Keratinocyte (primary cell): Measurements from ENCODE around the gene TMTC2. TPM values are rescaled to one million over a fixed set of nuclear protein-coding genes. Genes with fewer than 3 reads are reported as not detected.

Experiments
- DNase-seq: peaks from one replicate; pipeline ENCODE4 v3.0.0-alpha.2; 2011; ENCODE audit warnings: low read depth, missing footprints, low spot score
- FAIRE-seq: peaks from 2 replicates; lab custom pipeline; 2011; peaks lifted over from hg19 to GRCh38; lab: Jason Lieb, UNC
- H2AFZ ChIP-seq: 2 replicates; pipeline ENCODE4 v1.6.0; 2012; ENCODE audit warnings: low read length, control low read depth, inconsistent platforms; ENCODE audit not compliant: control insufficient read depth
- H3K27ac ChIP-seq: 2 replicates; pipeline ENCODE4 v1.5.1; 2011; ENCODE audit warnings: low read length; ENCODE audit not compliant: control insufficient read depth, insufficient read depth
- H3K27me3 ChIP-seq: 3 replicates; pipeline ENCODE4 v1.6.0; 2011; ENCODE audit warnings: low read length; ENCODE audit not compliant: control insufficient read depth, insufficient read depth; ENCODE audit errors: extremely low read depth
- H3K36me3 ChIP-seq, 2 experiments: 2 replicates in 1 of 2; 3 replicates in 1 of 2; pipeline ENCODE4 v1.5.1; 2011; ENCODE audit warnings: low read length in 2 of 2, mild to moderate bottlenecking in 1 of 2; ENCODE audit not compliant: control insufficient read depth in 2 of 2, insufficient read depth in 2 of 2; ENCODE audit errors: extremely low read depth in 1 of 2
- H3K4me1 ChIP-seq: 3 replicates; pipeline ENCODE4 v1.5.1; 2011; ENCODE audit warnings: low read length; ENCODE audit not compliant: control insufficient read depth, insufficient read depth; ENCODE audit errors: extremely low read depth
- H3K4me2 ChIP-seq: 3 replicates; pipeline ENCODE4 v1.6.0; 2011; ENCODE audit warnings: low read depth, low read length; ENCODE audit not compliant: control insufficient read depth, insufficient read depth; ENCODE audit errors: extremely low read depth
- H3K4me3 ChIP-seq, 3 experiments: fragments of 200-600 bp in 1 of 3; sonication (generic) in 1 of 3; 2 replicates in 2 of 3; 3 replicates in 1 of 3; pipeline ENCODE4 v1.5.1; 2011 to 2016; ENCODE audit warnings: low read length in 3 of 3, mild to moderate bottlenecking in 3 of 3, control low read depth in 2 of 3, inconsistent platforms in 1 of 3, low read depth in 1 of 3, mixed read lengths in 1 of 3, mixed run types in 1 of 3, moderate library complexity in 1 of 3; ENCODE audit not compliant: control insufficient read depth in 2 of 3, insufficient read depth in 2 of 3; ENCODE audit errors: extremely low read depth in 1 of 3
- H3K79me2 ChIP-seq: 2 replicates; pipeline ENCODE4 v1.6.0; 2012; ENCODE audit warnings: low read length; ENCODE audit not compliant: control insufficient read depth, insufficient read depth
- H3K9ac ChIP-seq: 3 replicates; pipeline ENCODE4 v1.6.0; 2011; ENCODE audit warnings: low read length; ENCODE audit not compliant: control insufficient read depth, insufficient read depth; ENCODE audit errors: extremely low read depth
- H3K9me1 ChIP-seq: 3 replicates; pipeline ENCODE4 v1.6.0; 2011; ENCODE audit warnings: low read length; ENCODE audit not compliant: control insufficient read depth, insufficient read depth; ENCODE audit errors: extremely low read depth
- H3K9me3 ChIP-seq: 2 replicates; pipeline ENCODE4 v1.5.1; 2012; ENCODE audit warnings: low read depth, low read length; ENCODE audit not compliant: control insufficient read depth
- H4K20me1 ChIP-seq: 3 replicates; pipeline ENCODE4 v1.6.0; 2011; ENCODE audit warnings: low read length; ENCODE audit not compliant: control insufficient read depth, insufficient read depth; ENCODE audit errors: extremely low read depth
- CTCF ChIP-seq, 3 experiments: IDR thresholded peaks in 1 of 3; conservative IDR thresholded peaks in 1 of 3; optimal IDR thresholded peaks in 1 of 3; 2 replicates in 2 of 3; 3 replicates in 1 of 3; pipeline versions ENCODE3 to v1.5.1; 2011; ENCODE audit warnings: low read length in 3 of 3, mild to moderate bottlenecking in 3 of 3, moderate library complexity in 2 of 3, control low read depth in 1 of 3, inconsistent platforms in 1 of 3; ENCODE audit not compliant: insufficient read depth in 2 of 3; ENCODE audit errors: extremely low read depth in 1 of 3
- EZH2 ChIP-seq: IDR thresholded peaks from one replicate; pipeline ENCODE4 v1.6.1; 2012; ENCODE audit warnings: inconsistent platforms, mild to moderate bottlenecking, low read length, moderate library complexity
- dilution Hi-C: fragments of 300-500 bp; cut with MboI; formaldehyde crosslinking; loops from one replicate; pipeline ENCODE4 v1.7.0; 2020; ENCODE audit warnings: low sequenced_read_pairs; ENCODE audit not compliant: extremely low pct_ligation_motif_present
- polyA plus RNA-seq, 5 experiments: library from polyadenylated mRNA; depleted of rRNA in 3 of 5; stranded (reverse) in 3 of 5; stranded (forward) in 1 of 5; unstranded in 1 of 5; fragments of >200 nt; gene quantifications; 1 replicate in 1 of 5; 2 replicates in 3 of 5; 3 replicates in 1 of 5; pipeline versions ENCODE4 v1.2.1 to v1.2.3, GENCODE V29; 2011 to 2012; ENCODE audit warnings: missing spikeins in 2 of 5, low read depth in 1 of 5, low replicate concordance in 1 of 5

Gene TMTC2
- polyA plus RNA-seq, 1 donor (not counting 4 experiments of a cell fraction or from before 2014, with no cell fraction given), result 3.8 TPM

GRCh38 chr12:82727886-82728285, 41.2 kb downstream of the TMTC2 start:
- no peak for FAIRE-seq
- no peaks in the 10 kb centered on the region for H3K9me1 ChIP-seq
- dilution Hi-C loops, result no loop called here

GRCh38 chr12:82728710-82729109, 42.0 kb downstream of the TMTC2 start:
- H3K79me2 ChIP-seq, result no peaks in the 10 kb centered on the region
- dilution Hi-C loops, result no loop called here
- H3K36me3 ChIP-seq, result no peaks in the 10 kb centered on the region
- H3K4me2 ChIP-seq, result no peak overlapping the region
- no peaks in the 10 kb centered on the region for H3K27me3 ChIP-seq
- H3K9me1 ChIP-seq, result no peaks in the 10 kb centered on the region
- no peaks in the 10 kb centered on the region for H3K9me3 ChIP-seq
- H2AFZ ChIP-seq, result no peak overlapping the region
- no peak overlapping the region for H3K4me3 ChIP-seq
- DNase-seq (no peak), FAIRE-seq (no peak)
- H4K20me1 ChIP-seq, result no peaks in the 10 kb centered on the region
- no peak overlapping the region for H3K9ac ChIP-seq
- no peak overlapping the region for H3K27ac ChIP-seq
- no peaks in the 10 kb centered on the region for H3K4me1 ChIP-seq
- TF ChIP-seq EZH2 (no peak), CTCF (optimal IDR thresholded peaks at IDR 0.05 in 1 of 3, IDR thresholded peaks at IDR 0.05 in 1 of 3, conservative IDR thresholded peaks at IDR 0.05 in 1 of 3; ENCODE audit: extremely low read depth in 1 of 3, insufficient read depth in 2 of 3, low read length in 3 of 3) (no peak)

More at GRCh38 chr12:82727886-82728285, 41.2 kb downstream of the TMTC2 start:
- H2AFZ ChIP-seq, result no peak overlapping the region
- no peak overlapping the region for H3K4me2 ChIP-seq
- no peaks in the 10 kb centered on the region for H4K20me1 ChIP-seq
- H3K79me2 ChIP-seq, result no peaks in the 10 kb centered on the region
- H3K9ac ChIP-seq, result no peak overlapping the region
- DNase-seq, result no peak
- H3K9me3 ChIP-seq, result no peaks in the 10 kb centered on the region
- H3K4me1 ChIP-seq, result no peaks in the 10 kb centered on the region
- H3K4me3 ChIP-seq, result no peak overlapping the region
- H3K27ac ChIP-seq, result no peak overlapping the region
- H3K36me3 ChIP-seq, result no peaks in the 10 kb centered on the region
- TF ChIP-seq CTCF (optimal IDR thresholded peaks at IDR 0.05 in 1 of 3, IDR thresholded peaks at IDR 0.05 in 1 of 3, conservative IDR thresholded peaks at IDR 0.05 in 1 of 3; ENCODE audit: extremely low read depth in 1 of 3, insufficient read depth in 2 of 3, low read length in 3 of 3), result no peak
- no peak for TF ChIP-seq EZH2
- H3K27me3 ChIP-seq, result no peaks in the 10 kb centered on the region
